Stimulated activated CD4-positive, alpha-beta T cell treated with anti-CD3 and anti-CD28 coated beads, Interleukin-1b, Interleukin-23, amount 100 ng/mL, for 24 hours (primary cell): ENCODE results near the gene WDTC1.
"Not testable (repeated sequence)": the region's sequence is repeated elsewhere in the genome, so short reads cannot be mapped to it uniquely, and the experiment has no call there.

Experiments used
- DNase-seq, 4 experiments: peaks; one replicate each; pipeline ENCODE4 v3.0.0-alpha.2; 2020; ENCODE audit warnings: low read depth in 4 of 4, low spot score in 1 of 4

WDTC1 gene

GRCh38 chr1:27253596-27253995 lies 19.2 kb downstream of the WDTC1 start:
- DNase-seq: no peak

DNA sequence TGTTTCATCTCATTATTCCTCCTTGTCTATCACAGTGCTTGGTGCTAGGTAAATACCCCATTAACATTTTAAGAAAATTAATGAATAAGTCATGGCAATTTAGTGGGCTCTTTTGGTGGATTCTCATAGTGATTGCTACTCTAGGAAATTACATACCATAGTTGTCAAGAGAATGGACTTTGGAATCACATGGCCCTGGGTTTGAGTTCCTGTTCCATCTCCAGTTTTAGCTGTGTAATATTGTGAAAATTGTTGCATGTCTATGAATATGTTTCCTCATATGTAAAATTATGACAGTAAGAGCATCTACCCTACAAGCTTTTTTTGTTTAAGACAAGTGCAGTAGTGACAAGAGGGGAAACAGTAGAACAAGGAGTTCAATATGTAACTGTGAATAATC lies 20.7 kb downstream of the WDTC1 start:
- DNase-seq: no peak

DNA sequence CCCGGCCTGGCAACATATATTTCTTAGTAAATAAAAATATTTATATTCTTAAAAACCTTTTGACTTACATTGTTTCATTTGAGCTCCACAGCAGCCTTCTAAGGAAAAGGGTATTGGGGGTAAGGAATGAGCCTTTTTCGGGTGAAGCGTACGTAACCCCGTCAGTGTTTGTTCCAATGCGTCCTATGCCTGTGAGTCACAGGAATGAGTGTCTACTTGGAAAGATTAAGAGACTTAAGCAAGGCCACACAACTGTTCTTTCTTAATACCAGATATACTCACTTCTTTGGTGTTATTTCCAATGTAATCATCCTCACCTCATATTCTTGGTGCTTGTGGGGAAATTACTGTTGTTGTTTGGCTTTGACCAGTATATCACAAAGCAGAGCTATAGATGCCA lies 22.7 kb downstream of the WDTC1 start:
- DNase-seq: no peak

- no peak for DNase-seq
Observed at GRCh38 chr1:27258598-27258997, 24.2 kb downstream of the WDTC1 start.

- no peak for DNase-seq
Observed at GRCh38 chr1:27267153-27267552, 32.7 kb downstream of the WDTC1 start.

DNA sequence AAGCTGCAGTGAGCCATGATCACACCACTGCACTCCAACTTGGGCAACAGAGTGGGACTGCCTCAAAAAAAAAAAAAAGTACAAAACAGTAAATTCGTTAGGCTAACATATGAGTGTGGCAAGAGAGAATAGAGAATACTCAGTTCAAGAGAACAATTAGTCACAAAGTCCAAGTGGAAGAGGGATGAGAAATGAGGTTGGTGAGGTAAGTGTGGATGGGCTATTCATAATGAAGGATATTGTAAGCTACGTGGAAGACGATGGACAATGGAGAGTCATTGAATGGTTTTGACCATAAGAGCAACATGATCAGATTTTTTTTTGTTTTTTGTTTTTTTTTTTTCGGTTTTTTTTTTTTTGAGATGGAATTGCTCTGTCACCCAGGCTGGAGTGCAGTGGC lies 34.8 kb downstream of the WDTC1 start:
- no peak for DNase-seq

GRCh38 chr1:27274204-27274603 lies 39.8 kb downstream of the WDTC1 start:
- DNase-seq: no peak

DNA sequence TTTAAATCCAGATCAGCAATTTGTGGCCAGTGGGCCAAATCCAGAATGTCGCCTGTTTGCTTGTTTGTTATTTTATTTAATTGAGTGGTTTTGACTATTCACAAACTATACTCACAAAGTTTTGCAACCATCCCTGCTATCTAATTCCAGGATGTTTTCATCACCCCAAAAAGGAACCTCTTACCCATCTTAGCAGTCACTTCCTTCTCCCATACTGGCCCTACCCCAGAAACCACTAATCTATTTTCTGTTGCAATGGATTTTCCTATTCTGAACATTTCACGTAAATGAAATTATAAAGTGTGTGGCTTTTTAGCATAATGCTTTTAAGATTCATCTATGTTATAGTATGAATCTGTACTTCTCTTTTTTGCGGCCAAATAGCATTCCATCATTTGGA lies 41.3 kb downstream of the WDTC1 start:
- DNase-seq: no peak

GRCh38 chr1:27284425-27285273 lies 50.2 kb downstream of the WDTC1 start:
- DNase-seq: peak; percentile 85 to 93 (median 86)

DNA sequence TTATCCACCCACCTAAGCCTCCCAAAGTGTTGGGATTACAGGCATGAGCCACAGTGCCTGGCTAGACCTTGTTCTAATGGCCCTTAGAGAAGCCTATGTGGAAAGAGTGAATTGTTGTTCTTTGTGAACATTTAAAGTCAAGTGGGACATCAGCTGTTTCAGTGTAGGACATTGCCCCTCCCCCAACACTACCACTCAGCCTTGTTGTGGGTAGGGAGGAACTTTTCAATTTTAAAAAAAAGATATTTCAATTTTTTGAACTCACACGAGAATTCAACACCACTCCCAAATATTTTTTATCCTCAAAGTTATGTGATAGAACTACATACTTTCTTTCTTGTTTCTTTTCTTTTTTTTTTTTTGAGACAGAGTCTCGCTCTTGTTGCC lies 50.8 kb downstream of the WDTC1 start:
- DNase-seq: no peak

- not testable (repeated sequence) for DNase-seq
Observed at GRCh38 chr1:27285821-27286220, 51.4 kb downstream of the WDTC1 start.

DNA sequence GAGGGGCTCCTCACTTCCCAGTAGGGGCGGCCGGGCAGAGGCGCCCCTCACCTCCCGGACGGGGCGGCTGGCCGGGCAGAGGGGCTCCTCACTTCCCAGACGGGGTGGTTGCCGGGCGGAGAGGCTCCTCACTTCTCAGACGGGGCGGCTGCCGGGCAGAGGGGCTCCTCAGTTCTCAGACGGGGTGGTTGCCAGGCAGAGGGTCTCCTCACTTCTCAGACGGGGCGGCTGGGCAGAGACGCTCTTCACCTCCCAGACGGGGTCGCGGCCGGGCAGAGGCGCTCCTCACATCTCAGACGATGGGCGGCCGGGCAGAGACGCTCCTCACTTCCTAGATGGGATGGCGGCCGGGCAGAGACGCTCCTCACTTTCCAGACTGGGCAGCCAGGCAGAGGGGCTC lies 54.7 kb downstream of the WDTC1 start:
- DNase-seq: not testable (repeated sequence)

DNA sequence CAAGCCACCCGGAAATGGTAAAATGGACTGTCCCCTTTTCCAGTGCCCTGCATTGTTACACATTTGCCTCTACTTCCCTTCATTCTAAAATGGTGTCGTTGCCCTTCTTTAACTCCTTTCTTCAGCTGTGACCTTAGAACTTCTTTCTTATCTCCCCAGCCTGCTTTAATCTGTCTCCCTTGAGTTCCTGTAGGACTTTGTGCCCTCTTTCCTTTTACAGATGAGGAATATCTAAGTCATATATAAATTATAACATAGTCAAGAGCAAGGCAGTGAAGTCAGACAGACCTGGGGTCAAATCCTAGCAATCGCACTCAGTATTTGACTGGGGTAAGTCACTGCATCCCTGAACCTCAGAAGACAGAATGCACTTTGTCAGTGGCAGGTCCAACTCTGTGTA lies 56.1 kb downstream of the WDTC1 start:
- DNase-seq: no peak

- DNase-seq: no peak
Observed at GRCh38 chr1:27292106-27292505, 57.7 kb downstream of the WDTC1 start.

- no peak for DNase-seq
Observed at GRCh38 chr1:27293915-27294314, 59.5 kb downstream of the WDTC1 start.

- peak; percentile 55 to 65 (median 60) for DNase-seq
Observed at GRCh38 chr1:27296773-27297291, 62.4 kb downstream of the WDTC1 start.

GRCh38 chr1:27297903-27298302 lies 63.5 kb downstream of the WDTC1 start:
- no peak for DNase-seq

DNA sequence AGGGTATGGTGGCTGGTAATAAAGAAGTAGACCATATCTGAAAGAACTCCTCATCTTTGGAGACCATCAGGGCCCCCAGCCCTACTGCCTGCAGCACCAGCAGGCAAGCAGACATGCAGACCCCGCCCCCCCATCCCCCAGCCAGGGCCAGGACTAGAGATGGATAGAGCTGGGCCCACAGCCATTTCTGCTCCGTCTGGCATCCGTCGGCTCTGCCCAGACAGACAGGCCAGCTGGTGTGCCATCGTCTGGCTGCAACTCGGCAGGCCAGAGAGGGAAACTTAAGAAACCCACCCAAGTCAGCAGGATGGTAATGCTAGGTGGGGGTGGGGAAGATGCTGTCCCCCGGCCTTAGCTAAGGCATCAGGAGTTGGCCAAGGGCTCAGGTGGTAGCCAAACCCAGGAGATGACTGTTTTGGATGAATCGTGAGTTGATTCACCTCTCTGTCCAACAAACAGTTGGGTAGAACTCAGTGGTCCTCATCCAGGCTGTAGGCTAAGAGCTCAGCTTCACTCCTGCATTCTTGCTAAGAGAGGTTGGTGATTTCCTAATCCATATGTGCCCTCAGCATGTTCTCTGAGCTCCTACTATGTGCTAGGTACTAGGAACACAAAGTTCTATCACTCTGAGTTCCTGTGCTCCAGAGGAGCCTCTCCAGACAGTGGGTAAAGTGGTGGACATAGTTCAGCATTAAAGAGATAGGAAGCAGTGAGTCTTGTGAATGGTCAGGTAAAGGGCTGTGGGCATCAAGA lies 64.4 kb downstream of the WDTC1 start:
- DNase-seq: no peak

DNA sequence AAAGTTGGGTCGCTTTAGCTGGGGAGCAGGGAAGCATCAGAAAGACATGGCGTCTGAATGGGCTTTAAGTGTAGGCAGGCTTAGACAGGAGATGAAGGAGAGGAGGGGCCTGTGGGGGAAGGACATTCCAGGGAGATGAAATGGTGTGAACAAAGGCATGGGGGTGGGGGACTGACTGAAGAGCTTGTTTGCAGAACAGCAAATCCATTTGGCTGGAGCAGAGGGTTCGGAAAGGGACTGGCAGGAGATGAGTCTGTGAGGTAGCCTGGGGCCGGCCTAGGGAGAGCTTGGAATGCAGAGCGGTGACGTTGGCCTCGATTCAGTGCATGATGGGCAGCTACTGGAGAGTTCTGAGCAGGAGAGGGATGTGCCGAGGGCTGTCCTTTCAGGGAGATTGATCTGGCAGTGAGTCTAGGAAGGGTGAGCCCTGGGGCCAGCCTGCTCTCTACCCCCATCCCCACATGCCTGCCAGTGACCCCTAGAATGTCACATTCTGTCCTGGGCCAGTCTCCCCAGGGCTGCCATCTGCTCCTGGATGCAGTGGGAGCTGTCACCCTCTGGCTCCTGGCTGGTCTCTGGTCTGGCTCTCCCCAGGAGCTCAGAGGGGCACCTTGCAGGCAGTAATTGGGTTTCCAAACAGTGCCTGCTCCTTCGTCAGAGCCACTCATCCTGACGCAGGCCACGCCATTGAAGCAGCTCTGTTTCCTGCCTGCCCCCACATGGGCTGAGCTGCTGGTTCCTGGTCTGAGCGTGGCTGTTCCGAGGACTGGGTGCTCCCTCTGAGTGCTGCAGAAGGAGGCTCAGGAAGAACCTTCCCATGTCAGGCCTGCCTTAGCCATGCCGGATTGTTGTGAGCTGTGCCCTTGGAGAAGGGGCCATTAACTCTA lies 65.2 kb downstream of the WDTC1 start:
- DNase-seq: no peak

DNA sequence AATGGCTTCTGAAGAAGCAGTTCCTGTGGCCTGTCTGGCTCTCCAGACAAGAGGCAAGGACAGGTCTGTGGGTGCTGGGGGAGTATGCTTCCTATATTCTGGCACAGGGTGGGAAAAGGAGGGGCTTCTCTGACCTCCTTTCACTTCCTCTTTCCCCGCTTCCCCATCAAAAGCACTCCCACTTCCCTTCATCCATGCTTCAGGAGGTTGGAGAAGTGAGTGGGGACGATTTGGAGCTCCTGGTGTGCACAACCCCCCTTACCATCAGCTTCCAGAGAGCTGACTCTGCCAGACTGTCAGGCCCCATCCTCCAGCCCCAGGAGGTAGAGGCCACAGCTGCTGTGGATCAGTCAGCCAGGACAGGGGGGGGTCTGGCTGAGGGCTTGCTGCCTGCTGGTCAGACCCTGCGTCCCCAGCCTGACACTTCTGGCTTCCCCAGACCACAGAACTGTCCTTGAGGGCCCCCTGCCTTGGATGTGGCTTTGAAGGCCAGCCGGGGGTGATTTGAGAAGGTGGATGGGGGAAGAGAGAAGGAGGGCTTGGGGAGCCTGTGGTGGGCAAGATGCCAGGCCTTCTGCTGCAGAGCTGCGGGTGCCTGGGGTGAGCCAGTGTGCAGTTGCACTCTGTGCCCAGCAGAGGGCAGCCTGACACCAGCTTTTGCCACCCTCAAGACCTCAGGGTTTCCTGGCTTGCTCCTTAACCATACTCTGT lies 66.1 kb downstream of the WDTC1 start:
- peak; percentile 42 to 64 (median 56) for DNase-seq

- DNase-seq: no peak
Observed at GRCh38 chr1:27301052-27301422, 66.6 kb downstream of the WDTC1 start.
